ENCODE measurements around the gene ITIH5.

Gene ITIH5

GRCh38 chr10:7561216-7561893 is 105.4 kb downstream of the ITIH5 start:
- Histone ChIP-seq H3K27ac (peak overlapping the region; percentile 62 to 78), H3K4me3 (peak overlapping the region; percentile 57)
- no peak for DNase-seq (ENCODE audit: low spot score)
- no peak for TF ChIP-seq CTCF (IDR thresholded peaks at IDR 0.05)

GRCh38 chr10:7560519-7560918 is 106.2 kb downstream of the ITIH5 start:
- peak overlapping the region in 1 of 2 donors; percentile 24 for H3K27ac ChIP-seq
- no peak for TF ChIP-seq CTCF (IDR thresholded peaks at IDR 0.05)

GRCh38 chr10:7559386-7559785 is 107.4 kb downstream of the ITIH5 start:
- H3K4me3 ChIP-seq: no peak overlapping the region
- DNase-seq (ENCODE audit: low spot score): no peak
- no peak for TF ChIP-seq CTCF (IDR thresholded peaks at IDR 0.05)

More at GRCh38 chr10:7560519-7560918, 106.2 kb downstream of the ITIH5 start:
- no peak overlapping the region for H3K4me3 ChIP-seq
- DNase-seq (ENCODE audit: low spot score): no peak

GRCh38 chr10:7558036-7558435 is 108.7 kb downstream of the ITIH5 start:
- no peak overlapping the region for H3K4me3 ChIP-seq
- DNase-seq (ENCODE audit: low spot score): no peak
- TF ChIP-seq CTCF (IDR thresholded peaks at IDR 0.05): no peak
- H3K27ac ChIP-seq: no peak overlapping the region

More at GRCh38 chr10:7559386-7559785, 107.4 kb downstream of the ITIH5 start:
- no peak overlapping the region for H3K27ac ChIP-seq

GRCh38 chr10:7553531-7553930 is 113.2 kb downstream of the ITIH5 start:
- no peak for DNase-seq (ENCODE audit: low spot score)
- H3K4me3 ChIP-seq: no peak overlapping the region
- no peak for TF ChIP-seq CTCF (IDR thresholded peaks at IDR 0.05)
- H3K27ac ChIP-seq: no peak overlapping the region

GRCh38 chr10:7551950-7552716 is 114.6 kb downstream of the ITIH5 start:
- H3K27ac ChIP-seq: peak overlapping the region in 1 of 2 donors; percentile 53
- DNase-seq (ENCODE audit: low spot score): no peak
- no peak overlapping the region for H3K4me3 ChIP-seq
- no peak for TF ChIP-seq CTCF (IDR thresholded peaks at IDR 0.05)
